Endodermal cell (in vitro differentiated cells): ENCODE data around the gene ELMO1. TPM values are rescaled to one million over a fixed set of nuclear protein-coding genes. Genes with fewer than 3 reads are reported as not detected.

Experiments
- DNase-seq: peaks from one replicate; pipeline ENCODE4 v3.0.0-alpha.2; 2017
- H3K27ac ChIP-seq: 2 replicates; pipeline ENCODE4 v1.5.1; 2013; ENCODE audit warnings: mild to moderate bottlenecking, low read depth, low read length, moderate library complexity
- H3K27me3 ChIP-seq: 2 replicates; pipeline ENCODE4 v1.6.1; 2013; ENCODE audit warnings: mild to moderate bottlenecking, low read length, moderate library complexity; ENCODE audit not compliant: insufficient read depth, control insufficient read depth, poor library complexity, severe bottlenecking
- H3K36me3 ChIP-seq: 2 replicates; pipeline ENCODE4 v1.7.0; 2013; ENCODE audit warnings: mild to moderate bottlenecking, low read length, moderate library complexity; ENCODE audit not compliant: control insufficient read depth, insufficient read depth
- H3K4me1 ChIP-seq: one replicate; pipeline ENCODE4 v1.7.0; 2013; ENCODE audit warnings: low read length; ENCODE audit not compliant: control insufficient read depth, insufficient read depth
- H3K4me3 ChIP-seq: 2 replicates; pipeline ENCODE4 v1.5.1; 2013; ENCODE audit warnings: mild to moderate bottlenecking, low read length, moderate library complexity
- H3K9ac ChIP-seq: 2 replicates; pipeline ENCODE4 v1.6.1; 2013; ENCODE audit warnings: mild to moderate bottlenecking, low read length, moderate library complexity; ENCODE audit not compliant: poor library complexity, severe bottlenecking; ENCODE audit errors: extremely low read depth
- H3K9me3 ChIP-seq: 2 replicates; pipeline ENCODE4 v1.6.1; 2013; ENCODE audit warnings: mild to moderate bottlenecking, low read length, moderate library complexity; ENCODE audit not compliant: control insufficient read depth
- H3K27ac Mint-ChIP-seq: 2 replicates; pipeline ENCODE4 v1.8.0; 2020; ENCODE audit warnings: mixed read lengths
- H3K27me3 Mint-ChIP-seq: 2 replicates; pipeline ENCODE4 v1.8.0; 2021; ENCODE audit warnings: mild to moderate bottlenecking, mixed read lengths; ENCODE audit not compliant: insufficient read depth
- H3K36me3 Mint-ChIP-seq: 2 replicates; pipeline ENCODE4 v1.8.0; 2020; ENCODE audit warnings: low read depth, mixed read lengths
- H3K4me1 Mint-ChIP-seq: 2 replicates; pipeline ENCODE4 v1.8.0; 2020; ENCODE audit warnings: mixed read lengths
- H3K4me3 Mint-ChIP-seq: 2 replicates; pipeline ENCODE4 v1.8.0; 2020; ENCODE audit warnings: mild to moderate bottlenecking, moderate library complexity, mixed read lengths
- H3K9me3 Mint-ChIP-seq: 2 replicates; pipeline ENCODE4 v1.8.0; 2020; ENCODE audit warnings: mild to moderate bottlenecking, mixed read lengths
- CTCF ChIP-seq: fragments of 200-600 bp; sonication (generic); conservative IDR thresholded peaks from 2 replicates; pipeline ENCODE4 v1.5.0; 2021; ENCODE audit warnings: antibody characterized with exemption, mild to moderate bottlenecking
- WGBS, 2 experiments: methylation state at CpG; one replicate each; pipeline versions ENCODE4 v1.1.5 to v1.1.7; 2013; ENCODE audit warnings: missing lambda C conversion rate in 2 of 2, mixed read lengths in 1 of 2; ENCODE audit not compliant: insufficient coverage in 1 of 2, insufficient read length in 1 of 2; 5-methylcytosine and 5-hydroxymethylcytosine counted together
- total RNA-seq, 2 donors: library from RNA; stranded (reverse); fragmentation: NEBNext Ultra II Directional in 1 of 2; extraction: Animal tissue kit (Norgen Biotek cat#: 25700) in 1 of 2; gene quantifications; 2 replicates in 1 of 2; 3 replicates in 1 of 2; pipeline ENCODE4 v1.2.1, GENCODE V29; 2021

ELMO1 gene
- total RNA-seq, 2 donors from 2014 or later, result 120 to 131 TPM

GRCh38 chr7:36844374-36844773 lies 604.3 kb downstream of the ELMO1 start:
- H3K27ac ChIP-seq, result no peak overlapping the region
- H3K9me3 ChIP-seq, result peaks cover 11% of the 10 kb centered on the region
- H3K4me3 ChIP-seq, result no peak overlapping the region
- H3K4me1 ChIP-seq, result no peaks in the 10 kb centered on the region
- no peaks in the 10 kb centered on the region for H3K27me3 ChIP-seq
- peaks cover 27% of the 10 kb centered on the region for H3K9me3 Mint-ChIP-seq
- TF ChIP-seq CTCF, result no peak
- no peak overlapping the region for H3K27ac Mint-ChIP-seq
- no peaks in the 10 kb centered on the region for H3K27me3 Mint-ChIP-seq
- H3K4me3 Mint-ChIP-seq, result no peak overlapping the region
- no peaks in the 10 kb centered on the region for H3K4me1 Mint-ChIP-seq
- WGBS, 2 experiments, result 100% methylated on average over 1 of the region's 2 CpGs
- H3K9ac ChIP-seq, result no peak overlapping the region
- no peaks in the 10 kb centered on the region for H3K36me3 ChIP-seq
- peaks cover 4% of the 10 kb centered on the region for H3K36me3 Mint-ChIP-seq
- DNase-seq, result no peak

GRCh38 chr7:36840904-36841303 lies 607.8 kb downstream of the ELMO1 start:
- Histone ChIP-seq H3K27ac (no peak overlapping the region), H3K4me3 (no peak overlapping the region), H3K9me3 (no peaks in the 10 kb centered on the region), H3K9ac (no peak overlapping the region), H3K36me3 (no peaks in the 10 kb centered on the region), H3K27me3 (no peaks in the 10 kb centered on the region), H3K4me1 (no peaks in the 10 kb centered on the region)
- Mint-ChIP-seq H3K9me3 (peaks cover 3% of the 10 kb centered on the region), H3K27me3 (no peaks in the 10 kb centered on the region), H3K27ac (no peak overlapping the region), H3K36me3 (no peaks in the 10 kb centered on the region), H3K4me1 (no peaks in the 10 kb centered on the region), H3K4me3 (no peak overlapping the region)
- no peak for TF ChIP-seq CTCF
- 92 to 94% methylated on average over 6 to 7 of the region's 7 CpGs for WGBS, 2 experiments
- DNase-seq, result no peak

- Mint-ChIP-seq H3K4me3 (no peak overlapping the region), H3K36me3 (no peaks in the 10 kb centered on the region), H3K27ac (no peak overlapping the region), H3K4me1 (no peaks in the 10 kb centered on the region), H3K27me3 (no peaks in the 10 kb centered on the region), H3K9me3 (peaks cover 2% of the 10 kb centered on the region)
- Histone ChIP-seq H3K27ac (no peak overlapping the region), H3K27me3 (no peaks in the 10 kb centered on the region), H3K9ac (no peak overlapping the region), H3K4me3 (no peak overlapping the region), H3K4me1 (no peaks in the 10 kb centered on the region), H3K9me3 (no peaks in the 10 kb centered on the region), H3K36me3 (no peaks in the 10 kb centered on the region)
- no peak for TF ChIP-seq CTCF
- WGBS, 2 experiments, result 85 to 92% methylated on average over 7 to 9 of the region's 9 CpGs
- DNase-seq, result no peak
Observed at GRCh38 chr7:36838616-36839225, 609.9 kb downstream of the ELMO1 start.
